GM18520 (cell line): ENCODE data around the gene ACOXL.

Experiments
- ATAC-seq: cut with Tn5 transposase; IDR thresholded peaks from one replicate; pipeline ENCODE4 v1.9.1; 2021; ENCODE audit not compliant: unreplicated experiment

The ACOXL gene

DNA sequence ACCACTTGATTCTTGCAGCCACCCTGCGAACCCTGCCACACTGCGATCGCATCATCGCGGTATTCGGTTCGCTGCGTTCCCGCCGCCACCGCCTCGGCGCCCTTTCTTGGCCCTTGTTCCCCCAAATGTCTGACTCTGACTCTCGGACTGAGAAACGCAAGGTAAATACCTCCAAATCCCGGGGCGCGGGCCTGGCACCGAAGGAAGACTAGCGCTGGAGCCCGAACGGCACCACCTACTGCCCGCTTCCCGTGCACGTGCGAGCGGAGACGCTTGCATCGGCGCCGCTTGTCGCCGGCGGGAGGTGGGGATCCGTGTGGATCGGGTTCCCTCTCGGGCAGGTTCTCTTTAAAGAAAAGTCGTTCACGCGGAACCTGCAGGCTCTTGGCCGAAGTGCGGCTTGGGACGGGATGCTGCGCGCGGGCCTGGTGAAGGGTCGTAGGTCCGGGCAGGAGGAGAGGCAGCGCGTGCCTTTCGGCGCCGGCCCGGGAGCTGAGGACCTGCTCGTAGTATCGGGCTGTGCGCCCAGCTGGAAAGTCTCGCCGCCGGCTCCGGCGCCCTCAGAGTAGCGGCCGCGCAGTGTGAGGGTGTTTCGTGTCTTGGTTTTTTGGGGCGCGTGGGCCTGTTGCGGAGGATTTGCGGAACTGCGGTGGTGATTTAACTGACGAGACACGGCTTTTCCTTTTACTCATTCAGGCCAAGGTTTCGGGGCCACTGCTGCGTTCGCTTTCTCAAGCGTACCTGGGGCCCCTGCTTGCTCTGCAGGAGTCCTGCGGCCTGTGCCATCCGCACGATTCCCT lies 388.9 kb downstream of the ACOXL start:
- no peak for ATAC-seq

DNA sequence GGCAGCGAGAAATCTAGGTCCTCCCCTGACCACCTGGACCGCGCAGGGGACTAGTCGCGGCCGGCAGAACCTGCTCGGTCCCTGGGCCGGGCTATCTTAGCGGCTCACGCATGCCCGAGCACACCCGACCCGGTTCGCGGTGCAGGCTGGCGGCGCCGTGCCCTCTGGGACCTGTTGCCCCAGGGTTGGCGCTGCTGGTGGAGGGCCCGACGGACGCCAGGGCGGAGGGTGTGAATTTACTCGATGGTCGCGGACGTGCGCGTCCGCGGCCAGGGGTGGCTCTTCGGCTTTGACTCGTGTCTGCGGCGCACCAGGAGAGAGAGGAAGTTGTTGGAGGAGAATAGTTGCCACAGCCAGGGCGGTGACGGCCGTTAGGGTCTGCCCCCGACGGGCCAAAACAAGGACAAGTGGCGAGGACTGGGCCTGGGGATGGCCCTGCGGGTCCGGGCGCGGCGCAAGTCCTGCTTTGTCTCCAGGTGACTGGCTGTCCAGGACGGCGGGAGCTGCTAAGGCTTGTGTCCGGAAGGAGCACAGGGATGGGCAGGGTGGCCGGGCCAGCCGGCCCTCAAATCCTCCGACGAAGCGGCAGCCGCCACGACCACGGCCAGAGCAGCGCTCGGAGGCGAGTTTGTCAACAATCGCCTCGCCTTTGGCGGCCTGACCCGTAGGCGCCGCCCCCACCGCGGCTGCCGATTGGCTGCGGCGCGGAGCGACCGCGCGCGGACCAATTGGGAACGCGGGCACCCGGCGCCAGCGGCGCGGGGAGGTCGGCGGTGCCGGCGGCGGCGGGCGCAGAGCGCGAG lies 389.7 kb downstream of the ACOXL start:
- ATAC-seq = peak; percentile 44

DNA sequence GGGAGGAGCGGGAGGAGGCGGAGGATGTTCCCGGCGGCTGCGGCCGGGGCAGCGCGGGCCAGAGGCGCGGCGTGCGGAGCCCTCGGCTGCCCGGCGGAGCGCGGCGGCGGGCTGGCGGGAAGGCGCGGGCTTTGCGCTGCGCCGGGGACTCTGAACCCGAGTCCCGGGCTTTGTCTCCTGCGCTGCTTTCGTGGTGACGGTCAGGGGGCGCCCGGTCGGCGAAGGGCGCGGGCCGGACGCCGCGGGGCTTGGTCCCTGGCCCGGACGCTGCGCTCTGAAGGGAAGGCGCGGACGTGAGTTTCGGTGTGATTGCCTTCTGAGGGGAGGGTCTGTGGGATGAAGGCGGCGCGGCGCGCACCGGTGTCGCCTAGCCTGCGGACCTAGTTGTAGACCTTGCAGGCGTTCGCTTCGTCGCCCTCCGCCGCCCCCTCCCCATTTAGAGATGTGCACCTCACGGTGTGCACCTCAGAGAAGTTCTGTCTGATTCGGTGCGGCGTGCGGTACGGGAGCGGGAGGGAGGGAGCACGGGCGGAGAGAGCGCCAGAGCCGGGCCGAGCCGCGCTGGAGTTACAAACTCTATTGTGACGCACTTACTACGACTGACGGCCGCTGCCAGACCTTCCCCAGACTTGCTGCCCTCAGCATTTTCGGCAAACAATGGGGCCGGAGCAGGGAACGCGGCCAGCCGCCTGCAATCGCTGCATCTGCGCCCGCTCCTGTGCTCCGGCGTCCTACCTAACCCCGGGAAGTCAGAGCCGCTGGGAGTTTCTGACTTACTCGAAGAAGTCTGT lies 390.5 kb downstream of the ACOXL start:
- ATAC-seq = peak; percentile 4

DNA sequence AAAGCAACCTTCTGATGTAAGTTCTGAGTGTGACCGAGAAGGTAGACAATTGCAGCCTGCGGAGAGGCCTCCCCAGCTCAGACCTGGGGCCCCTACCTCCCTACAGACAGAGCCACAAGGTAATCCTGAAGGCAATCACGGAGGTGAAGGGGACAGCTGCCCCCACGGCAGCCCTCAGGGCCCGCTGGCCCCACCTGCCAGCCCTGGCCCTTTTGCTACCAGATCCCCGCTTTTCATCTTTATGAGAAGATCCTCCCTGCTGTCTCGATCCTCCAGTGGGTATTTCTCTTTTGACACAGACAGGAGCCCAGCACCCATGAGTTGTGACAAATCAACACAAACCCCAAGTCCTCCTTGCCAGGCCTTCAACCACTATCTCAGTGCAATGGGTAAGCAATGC lies 391.4 kb downstream of the ACOXL start:
- ATAC-seq = no peak

DNA sequence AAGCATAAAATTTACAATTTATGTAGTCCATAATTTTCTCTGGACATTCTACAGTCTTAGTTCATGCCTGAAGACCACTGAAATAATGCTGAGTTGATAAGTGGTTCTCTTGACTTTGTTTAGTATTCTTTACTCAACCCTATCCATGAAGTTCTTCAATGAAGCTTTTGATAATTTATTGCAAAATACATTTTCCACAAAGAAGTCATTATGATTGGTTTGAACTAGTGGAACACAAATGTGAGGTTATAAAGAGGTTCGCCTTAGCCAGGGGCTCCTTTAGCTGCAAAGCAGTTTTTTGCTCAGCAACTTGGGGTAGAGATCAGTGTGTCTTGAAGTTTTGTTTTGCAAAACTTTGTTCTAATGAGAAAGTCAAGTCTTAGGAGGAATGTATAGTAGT lies 394.2 kb downstream of the ACOXL start:
- no peak for ATAC-seq

DNA sequence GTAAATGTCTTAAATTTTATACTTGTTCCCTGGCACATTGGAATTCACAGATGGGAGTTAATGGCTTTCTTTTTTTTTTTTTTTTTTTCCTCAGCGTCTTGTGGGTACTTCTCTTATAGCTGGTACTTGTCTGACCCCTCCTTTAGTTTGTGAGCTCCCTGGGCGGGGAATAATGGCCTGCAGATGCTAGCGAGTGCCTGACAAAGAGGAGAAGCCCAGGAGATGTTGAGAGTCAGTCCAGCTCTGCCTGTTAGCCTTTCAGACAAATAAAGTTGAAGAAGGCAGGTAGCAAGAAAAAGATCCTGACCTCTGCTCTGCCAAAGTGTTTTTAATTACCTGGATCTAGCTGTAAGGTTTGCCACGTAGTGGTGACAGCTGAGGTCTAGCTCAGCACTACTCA lies 395.0 kb downstream of the ACOXL start:
- ATAC-seq = no peak

DNA sequence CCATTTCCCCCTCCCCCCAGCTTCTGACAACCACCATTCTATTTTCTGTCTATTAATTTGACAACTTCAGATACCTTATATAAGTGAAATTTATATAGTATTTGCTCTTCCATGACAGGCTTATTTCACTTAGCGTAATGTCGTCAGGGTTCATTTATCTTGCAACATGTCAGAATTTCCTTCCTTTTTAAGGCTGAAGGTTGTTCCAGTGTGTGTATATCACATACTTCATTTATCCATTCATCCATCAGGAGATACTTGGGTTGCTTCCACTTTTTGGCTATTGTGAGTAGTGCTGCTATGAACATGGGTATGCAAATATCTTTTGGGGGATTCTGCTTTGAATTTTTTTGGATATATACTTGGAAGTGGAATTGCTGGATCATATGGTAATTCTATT lies 395.7 kb downstream of the ACOXL start:
- ATAC-seq = no peak

DNA sequence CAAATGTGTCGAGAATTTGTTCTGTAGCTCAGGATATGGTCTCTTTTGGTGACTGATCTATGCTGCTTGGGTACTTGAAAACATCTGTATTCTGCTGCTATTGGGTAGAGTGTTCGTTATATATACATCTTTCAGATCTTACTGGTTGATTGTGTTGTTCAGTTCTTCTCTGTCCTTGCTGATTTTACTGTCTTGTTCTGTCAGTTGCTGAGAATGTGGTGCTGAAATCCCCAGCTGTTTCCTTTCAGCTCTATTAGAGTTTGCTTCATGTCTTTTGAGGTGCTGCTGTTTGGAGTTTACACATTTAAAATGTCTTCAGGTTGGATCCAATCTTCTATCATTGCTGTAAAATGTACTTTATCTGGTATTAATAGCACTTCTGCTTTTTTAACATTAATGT lies 401.2 kb downstream of the ACOXL start:
- ATAC-seq = no peak

DNA sequence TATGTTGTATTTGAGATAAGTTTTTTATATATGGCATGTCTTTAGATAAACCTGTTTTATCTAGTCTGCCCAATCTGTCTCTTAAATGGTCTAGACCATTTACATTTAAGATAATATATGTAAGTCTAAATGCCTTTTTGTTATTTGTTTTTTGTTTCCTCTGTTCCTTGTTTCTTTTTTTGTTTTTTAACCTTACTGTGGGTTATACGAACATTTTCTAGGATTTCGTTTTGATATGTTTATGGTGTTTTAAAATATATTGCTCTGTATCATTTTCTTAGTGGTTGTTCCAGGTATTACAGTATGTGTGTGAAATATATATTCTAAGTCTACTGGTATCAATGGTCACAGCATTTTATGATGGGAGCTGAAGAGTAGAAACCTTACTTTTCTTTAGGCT lies 401.7 kb downstream of the ACOXL start:
- no peak for ATAC-seq

DNA sequence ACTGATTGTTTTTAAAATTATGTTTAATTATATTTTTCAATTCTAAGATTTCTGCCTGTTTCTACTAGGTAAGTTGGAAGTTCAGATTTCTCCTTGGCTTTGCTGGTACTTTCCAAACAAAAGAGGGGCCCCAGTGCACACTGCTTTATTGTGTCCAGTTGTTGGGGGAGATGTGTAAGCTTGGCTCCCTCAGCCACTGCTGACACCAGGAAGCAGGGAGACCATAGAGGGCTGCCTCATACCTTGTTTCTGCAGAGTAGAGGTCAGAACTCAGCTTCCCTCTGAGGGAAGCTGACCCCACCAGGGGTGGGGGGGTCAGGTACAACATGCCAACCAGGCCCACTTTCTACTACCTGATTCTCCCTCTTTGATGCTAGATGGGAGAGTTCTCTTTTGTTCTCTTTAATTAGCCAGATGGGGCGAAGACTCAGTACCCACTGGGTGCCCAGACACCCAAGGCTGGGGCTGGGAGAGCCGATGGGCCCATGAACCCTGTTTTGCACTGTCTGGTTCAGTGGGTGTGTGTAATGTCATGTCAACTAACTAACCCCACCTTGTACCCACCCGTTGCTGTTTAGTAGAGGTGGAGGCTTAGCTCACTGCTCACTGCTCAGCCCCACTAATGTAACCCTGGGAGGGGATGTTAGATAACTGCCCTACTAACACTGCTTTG lies 403.0 kb downstream of the ACOXL start:
- no peak for ATAC-seq

DNA sequence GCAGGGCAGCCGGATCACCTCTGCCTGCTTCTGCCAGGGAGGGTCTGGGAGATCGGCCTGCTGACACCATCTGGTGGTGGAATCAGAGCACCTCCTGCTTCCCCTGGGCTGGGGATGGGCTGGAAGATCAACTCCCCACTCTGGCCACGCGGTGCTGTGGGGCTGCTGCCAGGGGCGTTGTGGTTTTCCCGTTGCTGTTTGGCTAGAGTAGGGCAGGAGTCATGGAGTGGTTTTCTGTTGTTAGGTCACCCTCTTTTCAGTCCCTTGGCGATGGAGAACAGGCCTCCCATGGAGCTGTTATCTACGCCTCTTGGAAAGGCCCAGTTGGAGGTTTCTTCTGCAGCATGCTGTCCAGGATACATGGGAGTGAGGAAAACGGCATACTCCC lies 403.5 kb downstream of the ACOXL start:
- ATAC-seq = no peak

DNA sequence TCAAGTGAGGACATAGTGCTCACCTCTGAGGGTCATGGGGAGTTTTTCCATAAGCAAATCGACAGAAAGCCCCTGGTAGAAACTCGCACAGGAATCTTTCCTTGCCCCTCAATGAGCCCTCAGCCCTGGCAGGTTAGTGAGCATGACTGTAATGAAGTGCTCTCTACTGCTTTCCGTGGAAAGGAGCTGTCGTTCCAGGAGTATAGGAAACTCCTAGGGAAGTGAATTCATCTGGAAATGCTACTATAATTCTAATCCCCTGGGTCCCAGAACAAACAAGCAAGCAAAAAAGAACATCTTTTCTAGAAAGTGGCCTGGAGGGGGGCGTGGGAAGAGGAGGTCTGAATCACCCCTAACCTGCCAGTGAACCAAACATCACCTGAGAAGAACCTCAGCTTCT lies 406.5 kb downstream of the ACOXL start:
- ATAC-seq = no peak

DNA sequence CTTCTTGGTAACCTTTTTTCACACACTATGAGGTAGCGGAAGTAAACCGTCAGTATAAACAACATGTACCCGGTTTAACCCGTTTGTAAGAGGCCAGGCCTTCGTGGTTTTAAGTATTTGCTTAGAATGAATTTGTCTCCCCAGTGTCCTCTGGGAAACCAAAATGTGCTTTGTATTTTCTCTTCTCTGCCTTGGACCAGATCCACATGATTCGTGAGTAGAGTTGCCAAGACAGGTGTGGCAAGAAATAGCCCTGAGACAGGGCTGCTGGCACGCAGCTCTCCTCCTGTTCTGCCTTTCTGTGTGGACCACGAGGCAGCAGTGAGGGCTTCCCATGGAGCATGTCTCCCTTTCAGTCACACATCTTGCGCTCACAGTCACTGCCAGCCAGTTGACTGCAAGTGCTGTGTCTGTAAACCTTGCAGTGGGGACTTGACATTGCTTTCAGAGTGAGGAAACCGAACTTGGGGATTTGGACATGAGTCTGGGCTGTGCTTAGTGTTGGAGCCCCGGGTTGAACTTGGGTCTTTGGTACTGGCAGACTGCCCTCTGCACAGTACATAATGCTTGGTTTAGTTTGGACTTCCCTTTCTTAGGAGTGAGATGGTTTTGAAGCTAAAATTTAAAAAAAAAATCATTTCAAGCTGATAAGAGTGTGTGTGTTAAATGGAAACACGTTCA lies 407.4 kb downstream of the ACOXL start:
- ATAC-seq = no peak

DNA sequence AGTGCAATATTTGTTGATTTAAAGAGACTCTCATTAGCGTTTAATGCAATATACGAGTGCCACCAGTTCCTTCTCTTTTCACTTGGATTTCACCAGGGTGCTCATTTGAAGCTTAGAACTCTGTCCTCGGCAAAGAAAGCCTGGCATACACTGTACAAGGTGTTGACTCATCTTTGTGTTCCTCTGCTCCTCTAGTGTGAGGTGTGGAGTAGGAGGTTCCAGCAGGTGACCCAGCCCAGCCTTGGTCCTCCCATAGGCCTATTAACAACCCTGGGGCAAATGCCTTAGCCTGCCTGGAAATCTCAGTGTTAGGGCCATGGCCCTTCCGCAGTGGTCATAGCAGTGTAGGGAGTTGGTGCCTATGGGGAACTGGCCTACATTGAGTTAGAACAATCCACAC lies 408.4 kb downstream of the ACOXL start:
- no peak for ATAC-seq

DNA sequence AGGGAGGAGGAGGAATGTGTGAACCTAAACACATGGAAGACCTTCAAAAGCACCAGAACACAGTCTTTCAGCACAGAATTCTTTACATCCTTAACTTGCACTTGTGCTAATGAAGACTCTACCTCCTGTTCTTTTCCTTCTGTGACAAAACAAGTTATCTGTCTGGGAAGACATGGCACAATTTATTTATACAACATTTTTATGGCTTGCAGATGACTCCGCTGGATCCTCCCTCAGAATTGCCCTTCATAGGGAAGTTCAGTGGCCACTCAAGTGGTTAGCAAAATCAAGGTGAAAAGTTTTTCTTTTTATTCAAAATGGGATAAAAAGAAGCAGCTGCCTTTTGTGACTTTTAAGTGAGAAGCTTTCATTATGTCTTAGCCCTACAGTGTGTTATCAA lies 409.7 kb downstream of the ACOXL start:
- no peak for ATAC-seq

DNA sequence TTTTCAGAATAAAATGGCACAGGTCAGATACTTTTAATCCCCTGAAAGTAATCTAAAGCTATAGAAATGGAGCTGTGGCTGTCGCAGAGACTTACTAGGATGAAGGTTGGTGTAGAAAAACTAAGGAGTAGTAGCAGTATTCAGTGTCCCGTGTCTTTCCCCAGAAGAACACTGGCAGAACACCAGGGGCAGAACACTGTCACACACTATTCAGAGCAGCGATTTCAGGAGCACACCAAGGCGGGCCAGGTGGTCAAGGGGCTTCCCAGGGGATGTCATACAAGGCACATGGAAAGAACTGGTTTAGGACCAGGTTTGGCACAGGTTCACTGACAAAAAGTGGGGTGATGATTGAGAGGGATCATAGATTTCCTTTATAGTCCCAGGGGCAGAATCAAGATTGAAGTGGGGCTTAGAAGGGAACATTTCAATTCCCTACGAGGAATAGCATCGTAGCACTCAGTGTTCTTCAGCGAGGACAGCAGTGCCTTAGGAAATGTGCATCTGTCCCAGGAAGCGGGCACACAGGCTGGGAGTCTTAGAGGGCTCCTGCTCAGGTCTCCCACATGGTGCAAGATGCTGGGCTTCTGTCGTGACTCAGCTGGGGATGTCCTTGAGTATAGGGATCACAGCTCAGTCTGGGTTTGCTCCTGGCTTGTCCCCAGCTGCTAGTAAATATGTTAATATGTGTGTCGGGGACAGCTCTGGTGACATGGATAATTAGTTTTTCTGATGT lies 410.9 kb downstream of the ACOXL start:
- no peak for ATAC-seq

DNA sequence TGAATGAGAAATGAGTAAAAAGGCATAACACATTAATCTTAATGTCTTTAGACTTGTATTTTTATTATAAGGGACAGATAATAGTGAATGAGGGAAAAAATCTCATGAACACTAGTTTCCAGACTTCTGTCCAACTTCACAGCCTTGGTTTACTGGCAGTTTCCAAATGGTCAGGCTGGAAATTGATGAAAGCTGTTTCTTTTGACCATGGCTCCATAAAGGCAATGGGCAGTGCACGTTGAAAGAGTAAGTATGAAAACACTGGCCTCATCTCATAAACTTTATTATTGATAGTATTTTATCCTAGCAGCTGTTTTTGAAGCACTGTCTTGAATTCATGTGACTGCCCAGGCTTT lies 411.4 kb downstream of the ACOXL start:
- ATAC-seq = no peak

DNA sequence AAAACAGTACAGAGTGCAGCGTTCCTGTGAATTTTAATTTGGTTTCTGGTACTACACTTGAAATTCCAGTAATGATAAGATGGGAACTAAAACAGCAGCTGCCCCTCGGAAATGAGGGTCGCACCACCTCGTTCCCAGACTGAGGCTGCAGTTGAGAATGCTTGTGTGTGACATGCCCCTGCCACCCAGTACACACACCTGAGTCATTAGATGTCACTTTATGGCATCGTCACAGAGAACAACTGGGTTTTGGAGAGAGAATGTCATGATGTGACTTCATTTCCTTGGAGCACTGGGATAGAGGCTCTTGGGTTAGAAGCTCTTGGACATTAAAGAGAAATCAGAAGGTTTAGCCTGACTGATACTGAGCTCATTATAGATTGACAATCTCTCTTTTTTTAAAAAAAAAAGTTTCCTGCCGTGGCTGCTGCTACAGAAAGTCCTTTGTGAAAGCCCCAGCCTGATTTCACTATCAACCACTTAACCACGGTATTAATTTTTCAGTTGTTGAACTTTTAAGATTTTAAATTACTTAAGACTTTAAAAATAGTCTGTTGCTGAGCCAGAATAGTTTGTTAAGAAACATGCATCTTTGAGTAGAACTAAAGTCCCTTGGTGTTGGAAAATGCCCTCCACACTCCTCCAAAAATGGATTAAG lies 412.9 kb downstream of the ACOXL start:
- ATAC-seq = no peak

DNA sequence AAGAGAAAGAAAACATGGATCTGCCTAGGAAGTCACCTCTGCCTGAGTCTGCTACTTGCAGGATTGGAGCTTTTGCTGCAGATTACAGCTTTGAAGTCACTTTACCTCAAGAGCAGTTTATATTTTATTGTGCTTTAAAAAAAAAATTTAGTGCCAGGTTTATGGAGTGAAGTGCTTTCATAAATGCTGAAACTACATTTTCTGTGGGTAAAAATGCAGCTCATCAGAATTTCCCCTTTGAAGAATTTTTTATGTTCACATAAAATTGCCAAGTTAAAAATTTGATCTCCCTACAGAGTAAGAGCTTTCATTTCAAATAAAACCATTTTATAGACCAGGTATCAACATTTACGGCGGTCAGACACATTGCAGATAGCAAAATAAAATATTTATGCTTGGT lies 413.6 kb downstream of the ACOXL start:
- no peak for ATAC-seq
